Vagina (tissue), 2 donors: ENCODE data around the gene FKBP15. TPM values are rescaled to one million over a fixed set of nuclear protein-coding genes. Genes with fewer than 3 reads are reported as not detected.

Experiments
- DNase-seq, 2 donors: peaks; one replicate each; pipeline ENCODE4 v3.0.0-alpha.2; 2017; ENCODE audit errors: extremely low spot score in 2 of 2
- H3K27ac ChIP-seq: fragments of 200-600 bp; sonication (generic); one replicate; pipeline ENCODE4 v1.5.1; 2019
- H3K27me3 ChIP-seq: fragments of 200-600 bp; sonication (generic); one replicate; pipeline ENCODE4 v1.5.1; 2019
- H3K36me3 ChIP-seq, 2 donors: fragments of 200-600 bp; sonication (generic); one replicate each; pipeline ENCODE4 v1.5.1; 2017 to 2019
- H3K4me1 ChIP-seq: fragments of 200-600 bp; sonication (generic); one replicate; pipeline ENCODE4 v1.5.1; 2019
- H3K4me3 ChIP-seq, 2 donors: fragments of 200-600 bp; sonication (generic); 1 replicate in 1 of 2; 2 replicates in 1 of 2; pipeline ENCODE4 v1.5.1; 2016 to 2019
- H3K9me3 ChIP-seq: fragments of 200-600 bp; sonication (generic); one replicate; pipeline ENCODE4 v1.5.1; 2019
- CTCF ChIP-seq, 3 experiments: fragments of 450-650 bp in 2 of 3; fragments of 200-600 bp in 1 of 3; sonication (generic) in 1 of 3; IDR thresholded peaks; one replicate each; pipeline ENCODE4 v1.5.1; 2017 to 2019; ENCODE audit warnings: antibody characterized with exemption in 3 of 3, mild to moderate bottlenecking in 2 of 3, moderate library complexity in 2 of 3
- POLR2A ChIP-seq, 2 donors: fragments of 450-650 bp; IDR thresholded peaks; one replicate each; pipeline ENCODE4 v1.6.1; 2017; ENCODE audit warnings: antibody characterized with exemption in 2 of 2, mild to moderate bottlenecking in 2 of 2, moderate library complexity in 2 of 2
- POLR2AphosphoS5 ChIP-seq, 2 donors: sonication (generic); formaldehyde crosslinking; IDR thresholded peaks; one replicate each; pipeline ENCODE4 v1.9.0; 2017; ENCODE audit warnings: antibody characterized with exemption in 2 of 2, mild to moderate bottlenecking in 2 of 2, low read depth in 1 of 2; ENCODE audit not compliant: insufficient read depth in 1 of 2
- intact Hi-C: fragments of 100-400 bp; cut with DNase I; formaldehyde crosslinking; loops from one replicate; pipeline ENCODE4 v1.15.1; 2023
- total RNA-seq: library from RNA; depleted of rRNA; stranded (reverse); fragments of >200 nt; gene quantifications from one replicate; pipeline ENCODE4 v1.2.3, GENCODE V29; 2016

The FKBP15 gene
- total RNA-seq, 1 donor from 2014 or later = 28.7 TPM

- Histone ChIP-seq H3K27me3 (no peaks in the 10 kb centered on the region), H3K4me1 (peaks cover 39% of the 10 kb centered on the region), H3K9me3 (no peaks in the 10 kb centered on the region), H3K27ac (peak overlapping the region; percentile 79), H3K36me3 (no peaks in the 10 kb centered on the region), H3K4me3 (peak overlapping the region; percentile 86 to 88)
- intact Hi-C loops = no loop called here
- no peak for DNase-seq
- TF ChIP-seq POLR2A (IDR thresholded peaks at IDR 0.05) (no peak), CTCF (IDR thresholded peaks at IDR 0.05) (no peak), POLR2AphosphoS5 (IDR thresholded peaks at IDR 0.05; ENCODE audit: insufficient read depth in 1 of 2, low read depth in 1 of 2) (no peak)
These were observed 864 bp upstream of the FKBP15 start for GRCh38 chr9:113221800-113222481.

GRCh38 chr9:113220467-113221002 lies 542 bp downstream of the FKBP15 start:
- no peak for DNase-seq
- no peaks in the 10 kb centered on the region for H3K27me3 ChIP-seq
- H3K9me3 ChIP-seq = no peaks in the 10 kb centered on the region
- peak overlapping the region; percentile 79 for H3K27ac ChIP-seq
- intact Hi-C loops = no loop called here
- TF ChIP-seq CTCF (IDR thresholded peaks at IDR 0.05) (no peak), POLR2A (IDR thresholded peaks at IDR 0.05) (no peak), POLR2AphosphoS5 (IDR thresholded peaks at IDR 0.05; ENCODE audit: insufficient read depth in 1 of 2, low read depth in 1 of 2) (no peak)
- peaks cover 39% of the 10 kb centered on the region for H3K4me1 ChIP-seq
- peak overlapping the region; percentile 86 to 88 for H3K4me3 ChIP-seq
- no peaks in the 10 kb centered on the region for H3K36me3 ChIP-seq

GRCh38 chr9:113219969-113220368 lies 1.1 kb downstream of the FKBP15 start:
- no peak for TF ChIP-seq CTCF (IDR thresholded peaks at IDR 0.05)
- no peak for TF ChIP-seq POLR2AphosphoS5 (IDR thresholded peaks at IDR 0.05; ENCODE audit: insufficient read depth in 1 of 2, low read depth in 1 of 2)
- TF ChIP-seq POLR2A (IDR thresholded peaks at IDR 0.05) = no peak
- DNase-seq = no peak
- intact Hi-C loops = no loop called here
- Histone ChIP-seq H3K27me3 (no peaks in the 10 kb centered on the region), H3K9me3 (no peaks in the 10 kb centered on the region), H3K27ac (peak overlapping the region; percentile 79), H3K4me1 (peaks cover 39% of the 10 kb centered on the region), H3K4me3 (peak overlapping the region; percentile 86 to 88), H3K36me3 (no peaks in the 10 kb centered on the region)

GRCh38 chr9:113219186-113219936 lies 1.7 kb downstream of the FKBP15 start:
- H3K9me3 ChIP-seq = no peaks in the 10 kb centered on the region
- TF ChIP-seq CTCF (IDR thresholded peaks at IDR 0.05) (no peak), POLR2A (IDR thresholded peaks at IDR 0.05) (no peak), POLR2AphosphoS5 (IDR thresholded peaks at IDR 0.05; ENCODE audit: insufficient read depth in 1 of 2, low read depth in 1 of 2) (no peak)
- H3K27me3 ChIP-seq = no peaks in the 10 kb centered on the region
- DNase-seq = no peak
- no peaks in the 10 kb centered on the region for H3K36me3 ChIP-seq
- H3K4me3 ChIP-seq = no peak overlapping the region
- H3K4me1 ChIP-seq = peaks cover 39% of the 10 kb centered on the region
- no peak overlapping the region for H3K27ac ChIP-seq
- intact Hi-C loops = no loop called here
